Measurements from ENCODE around the gene TAGLN3.

The TAGLN3 gene

GRCh38 chr3:112011376-112011940, 12.7 kb downstream of the TAGLN3 start (continued):
- TF ChIP-seq ZNF362 (tag by site-specific recombination; IDR thresholded peaks at IDR 0.05): no peak

GRCh38 chr3:112012205-112012992, 13.7 kb downstream of the TAGLN3 start:
- ChIA-PET CTCF (interaction anchor here (0.5 to 4.2 kb wide), 18 partner anchors 8 to 343 kb away, joined by 3 to 35 read pairs (median 6); no protein-coding TSS in a partner anchor), POLR2A (interaction anchor here (1.4 kb wide), 1 partner anchor 152 kb away, joined by 3 read pairs; no protein-coding TSS in a partner anchor)
- Histone ChIP-seq H3K27ac (ENCODE audit: extremely low read depth, low read depth, low read length) (no peak overlapping the region), H3K36me3 (ENCODE audit: control insufficient read depth in 2 of 2, insufficient read depth in 1 of 2, low read length in 2 of 2) (no peaks in the 10 kb centered on the region), H3K9me3 (ENCODE audit: control insufficient read depth, insufficient read depth, low read depth, low read length) (no peaks in the 10 kb centered on the region), H3K4me3 (ENCODE audit: low read depth, low read length) (no peak overlapping the region), H3K4me1 (ENCODE audit: control insufficient read depth, insufficient read depth, low read length) (no peaks in the 10 kb centered on the region)
- TF ChIP-seq, protein P1, sequence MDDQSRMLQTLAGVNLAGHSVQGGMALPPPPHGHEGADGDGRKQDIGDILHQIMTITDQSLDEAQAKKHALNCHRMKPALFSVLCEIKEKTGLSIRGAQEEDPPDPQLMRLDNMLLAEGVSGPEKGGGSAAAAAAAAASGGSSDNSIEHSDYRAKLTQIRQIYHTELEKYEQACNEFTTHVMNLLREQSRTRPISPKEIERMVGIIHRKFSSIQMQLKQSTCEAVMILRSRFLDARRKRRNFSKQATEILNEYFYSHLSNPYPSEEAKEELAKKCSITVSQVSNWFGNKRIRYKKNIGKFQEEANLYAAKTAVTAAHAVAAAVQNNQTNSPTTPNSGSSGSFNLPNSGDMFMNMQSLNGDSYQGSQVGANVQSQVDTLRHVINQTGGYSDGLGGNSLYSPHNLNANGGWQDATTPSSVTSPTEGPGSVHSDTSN (CRISPR knock-in tag; IDR thresholded peaks at IDR 0.05): no peak
- TF ChIP-seq MYNN (tag by site-specific recombination; IDR thresholded peaks at IDR 0.05; ENCODE audit: borderline replicate concordance) (no peak), ZNF132 (tag by site-specific recombination; IDR thresholded peaks at IDR 0.05; ENCODE audit: borderline replicate concordance) (no peak), ZEB2 (tag by site-specific recombination; IDR thresholded peaks at IDR 0.05) (no peak), BCL11B (tag by site-specific recombination; IDR thresholded peaks at IDR 0.05; ENCODE audit: low read depth) (no peak), ZSCAN30 (tag by site-specific recombination; IDR thresholded peaks at IDR 0.05) (no peak)
- TF ChIP-seq, protein P2, sequence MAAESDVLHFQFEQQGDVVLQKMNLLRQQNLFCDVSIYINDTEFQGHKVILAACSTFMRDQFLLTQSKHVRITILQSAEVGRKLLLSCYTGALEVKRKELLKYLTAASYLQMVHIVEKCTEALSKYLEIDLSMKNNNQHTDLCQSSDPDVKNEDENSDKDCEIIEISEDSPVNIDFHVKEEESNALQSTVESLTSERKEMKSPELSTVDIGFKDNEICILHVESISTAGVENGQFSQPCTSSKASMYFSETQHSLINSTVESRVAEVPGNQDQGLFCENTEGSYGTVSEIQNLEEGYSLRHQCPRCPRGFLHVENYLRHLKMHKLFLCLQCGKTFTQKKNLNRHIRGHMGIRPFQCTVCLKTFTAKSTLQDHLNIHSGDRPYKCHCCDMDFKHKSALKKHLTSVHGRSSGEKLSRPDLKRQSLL (tag by site-specific recombination; IDR thresholded peaks at IDR 0.05): no peak

DNA sequence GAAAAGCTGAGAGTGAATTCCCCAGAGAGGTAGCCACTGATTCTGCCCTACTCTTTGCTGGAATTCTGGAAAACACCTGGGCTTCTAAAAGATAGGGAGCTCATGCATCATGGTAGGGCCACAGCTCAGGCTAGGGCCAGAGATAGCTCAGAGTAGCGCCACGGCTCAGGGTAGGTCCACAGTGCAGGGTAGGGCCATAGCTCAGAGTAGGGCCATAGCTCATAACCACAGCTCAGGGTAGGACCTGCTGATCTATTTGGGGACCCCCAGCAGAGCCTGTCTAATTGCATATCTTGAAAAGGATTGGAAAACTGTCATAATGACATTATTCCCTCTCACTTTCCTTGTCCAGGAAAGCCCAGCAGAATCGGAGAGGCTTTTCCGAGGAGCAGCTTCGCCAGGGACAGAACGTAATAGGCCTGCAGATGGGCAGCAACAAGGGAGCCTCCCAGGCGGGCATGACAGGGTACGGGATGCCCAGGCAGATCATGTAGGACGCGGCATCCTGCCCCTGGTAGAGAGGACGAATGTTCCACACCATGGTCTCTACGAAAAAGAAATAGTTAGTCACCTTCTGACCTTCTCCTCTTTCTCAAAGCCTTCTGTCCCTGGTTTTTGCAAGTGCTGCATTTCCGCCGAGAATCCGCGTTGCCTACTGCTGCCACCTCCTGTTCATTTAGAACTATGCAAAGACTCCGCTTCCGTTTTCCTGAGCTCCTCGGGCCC, 14.5 kb downstream of the TAGLN3 start:
- Histone ChIP-seq H3K36me3 (ENCODE audit: control insufficient read depth in 2 of 2, insufficient read depth in 1 of 2, low read length in 2 of 2) (no peaks in the 10 kb centered on the region), H3K9me3 (ENCODE audit: control insufficient read depth, insufficient read depth, low read depth, low read length) (no peaks in the 10 kb centered on the region), H3K4me3 (ENCODE audit: low read depth, low read length) (no peak overlapping the region), H3K4me1 (ENCODE audit: control insufficient read depth, insufficient read depth, low read length) (no peaks in the 10 kb centered on the region), H3K27ac (ENCODE audit: extremely low read depth, low read depth, low read length) (no peak overlapping the region)
- TF ChIP-seq ZNF133 (tag by site-specific recombination; IDR thresholded peaks at IDR 0.05): no peak
- TF ChIP-seq ZNF354C (tag by site-specific recombination; IDR thresholded peaks at IDR 0.05; ENCODE audit: borderline replicate concordance, low read depth): no peak
- no peak for TF ChIP-seq ZNF211 (tag by site-specific recombination; IDR thresholded peaks at IDR 0.05; ENCODE audit: low read depth)
- TF ChIP-seq ZNF513 (tag by site-specific recombination; IDR thresholded peaks at IDR 0.05): no peak
- TF ChIP-seq FEZF1 (tag by site-specific recombination; IDR thresholded peaks at IDR 0.05): no peak
- no peak for TF ChIP-seq ZNF280C (tag by site-specific recombination; IDR thresholded peaks at IDR 0.05)
- ChIA-PET POLR2A (interaction anchor here (1.2 to 1.4 kb wide), 2 partner anchors 35 to 153 kb away, joined by 3 to 6 read pairs; partner anchors contain the start of gene ABHD10), CTCF (interaction anchor here (0.6 to 4.2 kb wide), 37 partner anchors 9 to 435 kb away, joined by 3 to 35 read pairs (median 5); partner anchors contain the start of genes ABHD10 and PHLDB2)
